Endothelial cell of umbilical vein (primary cell): ENCODE measurements around the gene SP6. TPM values are rescaled to one million over a fixed set of nuclear protein-coding genes. Genes with fewer than 3 reads are reported as not detected.

Experiments
- BruUV-seq: library from RNA; stranded (reverse); fragments of 400-500 nt; replicated peaks from 2 replicates; lab custom pipeline; 2021; lab: Mats Ljungman, UMichigan
- CTCF ChIA-PET: fragments of 300-600, 350-600 bp; sonication (Branson Sonifier 250); formaldehyde crosslinking; loops from one replicate; lab custom pipeline; 2021; ENCODE audit warnings: antibody characterized with exemption, inconsistent platforms; lab: Charles Lee
- POLR2A ChIA-PET: fragments of 300-600, 350-600 bp; sonication (Branson Sonifier 250); formaldehyde crosslinking; loops from one replicate; lab custom pipeline; 2021; ENCODE audit warnings: antibody characterized with exemption, inconsistent platforms; lab: Charles Lee
- DNase-seq: peaks from one replicate; pipeline ENCODE4 v3.0.0-alpha.2; 2011; ENCODE audit warnings: low read depth, low spot score
- FAIRE-seq: peaks from 2 replicates; lab custom pipeline; 2011; peaks lifted over from hg19 to GRCh38; lab: Jason Lieb, UNC
- H2AFZ ChIP-seq: 2 replicates; pipeline ENCODE4 v1.6.0; 2012; ENCODE audit warnings: low read depth, low read length, control low read depth, inconsistent platforms
- H3K27ac ChIP-seq: 2 replicates; pipeline ENCODE4 v1.5.1; 2011; ENCODE audit warnings: low read depth, mild to moderate bottlenecking, control low read depth, low read length, moderate library complexity; ENCODE audit not compliant: insufficient read depth
- H3K27me3 ChIP-seq, 2 experiments: 2 replicates each; pipeline versions ENCODE4 v1.6.0 to v1.6.1; 2011; ENCODE audit warnings: low read length in 2 of 2, mixed read lengths in 1 of 2; ENCODE audit not compliant: control insufficient read depth in 2 of 2, insufficient read depth in 2 of 2
- H3K36me3 ChIP-seq, 2 experiments: 2 replicates in 1 of 2; 3 replicates in 1 of 2; pipeline ENCODE4 v1.5.1; 2011; ENCODE audit warnings: low read length in 2 of 2, mild to moderate bottlenecking in 1 of 2, moderate library complexity in 1 of 2; ENCODE audit not compliant: control insufficient read depth in 2 of 2, insufficient read depth in 2 of 2; ENCODE audit errors: extremely low read depth in 1 of 2
- H3K4me1 ChIP-seq: 3 replicates; pipeline ENCODE4 v1.5.1; 2011; ENCODE audit warnings: mild to moderate bottlenecking, low read length; ENCODE audit not compliant: control insufficient read depth, insufficient read depth; ENCODE audit errors: extremely low read depth
- H3K4me2 ChIP-seq: 2 replicates; pipeline ENCODE4 v1.6.1; 2011; ENCODE audit warnings: low read length, control low read depth, mixed read lengths; ENCODE audit not compliant: insufficient read depth
- H3K4me3 ChIP-seq, 3 experiments: fragments of 200-600 bp in 1 of 3; sonication (generic), shearing (Covaris generic) in 1 of 3; replicated peaks in 1 of 3; 2 replicates each; pipeline ENCODE4 v1.5.1; 2011 to 2016; ENCODE audit warnings: control low read depth in 3 of 3, low read length in 3 of 3, mild to moderate bottlenecking in 2 of 3, inconsistent platforms in 1 of 3, low read depth in 1 of 3, moderate library complexity in 1 of 3; ENCODE audit not compliant: insufficient read depth in 1 of 3
- H3K79me2 ChIP-seq: 2 replicates; pipeline ENCODE4 v1.6.0; 2012; ENCODE audit warnings: low read length, inconsistent platforms; ENCODE audit not compliant: control insufficient read depth, insufficient read depth
- H3K9ac ChIP-seq: replicated peaks from 2 replicates; pipeline ENCODE3; 2011; ENCODE audit warnings: low read length, control low read depth; ENCODE audit not compliant: insufficient read depth; ENCODE audit errors: extremely low read depth
- H3K9me1 ChIP-seq: replicated peaks from 3 replicates; pipeline ENCODE4 v1.6.0; 2011; ENCODE audit warnings: mild to moderate bottlenecking, low read length; ENCODE audit not compliant: control insufficient read depth, insufficient read depth; ENCODE audit errors: extremely low read depth
- H3K9me3 ChIP-seq: replicated peaks from 2 replicates; pipeline ENCODE4 v1.5.1; 2012; ENCODE audit warnings: low read length, inconsistent platforms; ENCODE audit not compliant: control insufficient read depth, insufficient read depth
- H4K20me1 ChIP-seq: replicated peaks from 2 replicates; pipeline ENCODE3; 2011; ENCODE audit warnings: mild to moderate bottlenecking, low read length; ENCODE audit not compliant: control insufficient read depth, insufficient read depth; ENCODE audit errors: extremely low read depth
- EZH2 ChIP-seq: IDR thresholded peaks from 2 replicates; pipeline ENCODE4 v1.6.1; 2012; ENCODE audit warnings: borderline replicate concordance, low read depth, mild to moderate bottlenecking, moderate library complexity, low read length, inconsistent platforms; ENCODE audit not compliant: severe bottlenecking
- FOS ChIP-seq: IDR thresholded peaks from 2 replicates; pipeline ENCODE4 v1.6.1; 2011; ENCODE audit warnings: mild to moderate bottlenecking, low read length, moderate library complexity, borderline replicate concordance; ENCODE audit not compliant: insufficient read depth
- GATA2 ChIP-seq: IDR thresholded peaks from 2 replicates; pipeline ENCODE4 v1.7.0; 2011; ENCODE audit warnings: low read depth, mild to moderate bottlenecking, moderate library complexity, mixed read lengths, low read length; ENCODE audit not compliant: insufficient read length, insufficient read depth
- JUN ChIP-seq: IDR thresholded peaks from 2 replicates; pipeline ENCODE4 v1.6.1; 2011; ENCODE audit warnings: borderline replicate concordance, low read depth; ENCODE audit not compliant: insufficient read length, insufficient read depth
- MYC ChIP-seq: IDR thresholded peaks from one replicate; pipeline ENCODE4 v1.6.1; 2011; ENCODE audit warnings: mild to moderate bottlenecking, low read depth, low read length
- POLR2A ChIP-seq: IDR thresholded peaks from 2 replicates; pipeline ENCODE4 v1.6.1; 2012; ENCODE audit warnings: low read depth, mild to moderate bottlenecking, control low read depth, low read length
- POLR2AphosphoS5 ChIP-seq: IDR thresholded peaks from 2 replicates; pipeline ENCODE4 v1.6.1; 2012; ENCODE audit warnings: low read depth, mild to moderate bottlenecking, control low read depth, low read length, moderate library complexity; ENCODE audit not compliant: insufficient read depth
- dilution Hi-C: fragments of 300-500 bp; cut with MboI; formaldehyde crosslinking; loops from one replicate; pipeline ENCODE4 v1.15.0; 2019; ENCODE audit warnings: low sequenced_read_pairs; ENCODE audit not compliant: extremely low pct_ligation_motif_present
- intact Hi-C: fragments of 100-400 bp; cut with micrococcal nuclease; formaldehyde crosslinking; loops from one replicate; pipeline ENCODE4 v1.10.0; 2022
- polyA plus RNA-seq, 4 experiments: library from polyadenylated mRNA; depleted of rRNA in 3 of 4; stranded (reverse) in 3 of 4; unstranded in 1 of 4; fragments of >200 nt; gene quantifications; 2 replicates each; pipeline versions ENCODE4 v1.2.1 to v1.2.3, GENCODE V29; 2011 to 2012; ENCODE audit warnings: missing spikeins in 1 of 4
- total RNA-seq: library from RNA; stranded (reverse); gene quantifications from 2 replicates; pipeline ENCODE4 v1.2.3, GENCODE V29; 2021
- TF ChIP-seq, protein P1 (sequence below): IDR thresholded peaks from 2 replicates; pipeline ENCODE4 v1.6.1; 2011; ENCODE audit not compliant: insufficient read depth, insufficient read length
- TF ChIP-seq, protein P2 (sequence below), 2 donors: IDR thresholded peaks; 1 replicate in 1 of 2; 2 replicates in 1 of 2; pipeline ENCODE4 v1.5.1; 2011; ENCODE audit warnings: low read length in 2 of 2, mild to moderate bottlenecking in 2 of 2, moderate library complexity in 2 of 2, control low read depth in 1 of 2, inconsistent platforms in 1 of 2, low read depth in 1 of 2; ENCODE audit not compliant: insufficient read depth in 1 of 2; ENCODE audit errors: extremely low read depth in 1 of 2

SP6 gene
- total and polyA plus RNA-seq, 2 donors (not counting 3 experiments of a cell fraction or from before 2014, with no cell fraction given) = 0.11 to 1.3 TPM

DNA sequence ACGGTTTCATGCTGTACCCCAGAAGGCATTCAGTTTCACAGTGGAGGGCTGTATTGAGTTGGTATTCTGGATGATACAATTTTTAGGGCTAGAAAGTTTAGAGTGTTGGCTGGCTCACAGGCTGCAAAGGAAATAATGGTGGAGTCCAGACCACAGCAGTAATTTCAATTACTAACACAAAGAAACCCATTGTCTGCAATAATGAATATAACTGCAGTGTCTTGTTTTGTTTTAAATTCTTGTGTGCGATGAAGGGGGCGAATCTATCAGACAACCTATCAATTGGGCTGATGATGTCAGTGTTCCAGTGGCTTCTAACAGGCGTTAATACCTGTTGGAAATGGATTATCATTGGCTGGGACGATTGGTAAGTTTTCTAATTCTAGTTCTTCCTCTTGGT is 46.6 kb upstream of the SP6 start:
- no peak for TF ChIP-seq FOS
- Histone ChIP-seq H3K27ac (no peak overlapping the region), H3K9ac (no peak overlapping the region), H3K79me2 (peaks cover 7% of the 10 kb centered on the region), H3K9me3 (no peaks in the 10 kb centered on the region), H4K20me1 (no peaks in the 10 kb centered on the region), H3K9me1 (no peaks in the 10 kb centered on the region), H3K4me1 (peaks cover 15% of the 10 kb centered on the region), H2AFZ (no peak overlapping the region), H3K27me3 (no peaks in the 10 kb centered on the region), H3K4me3 (peak overlapping the region in 1 of 3 experiments; percentile 74), H3K36me3 (no peaks in the 10 kb centered on the region), H3K4me2 (peak overlapping the region; percentile 81)
- dilution Hi-C loops = no loop called here
- DNase-seq = no peak
- no TSS peak for BruUV-seq
- ChIA-PET POLR2A (no interaction called here), CTCF (interaction anchor here (1.1 kb wide), 1 partner anchor 49 kb away, joined by 5 read pairs; no protein-coding TSS in a partner anchor)
- intact Hi-C loops = no loop called here
- peak; percentile 26 for FAIRE-seq

GRCh38 chr17:47896672-47897490 is 45.9 kb upstream of the SP6 start:
- Histone ChIP-seq H2AFZ (peak overlapping the region; percentile 42), H3K9ac (peak overlapping the region; percentile 78), H4K20me1 (no peaks in the 10 kb centered on the region), H3K27me3 (no peaks in the 10 kb centered on the region), H3K9me1 (no peaks in the 10 kb centered on the region), H3K79me2 (peaks cover 7% of the 10 kb centered on the region), H3K4me2 (peak overlapping the region; percentile 81), H3K4me3 (peak overlapping the region; percentile 15 to 74 (median 63)), H3K4me1 (peaks cover 15% of the 10 kb centered on the region), H3K36me3 (no peaks in the 10 kb centered on the region), H3K9me3 (no peaks in the 10 kb centered on the region), H3K27ac (peak overlapping the region; percentile 75)
- intact Hi-C loops (loop anchor here (1.0 kb wide), 2 partner anchors 73 to 210 kb away; partner anchors contain the start of gene SNX11), dilution Hi-C loops (no loop called here)
- peak; percentile 52 for FAIRE-seq
- ChIA-PET POLR2A (no interaction called here), CTCF (interaction anchor here (0.6 to 1.1 kb wide), 2 partner anchors 50 to 74 kb away, joined by 3 to 5 read pairs; partner anchors contain the start of gene CDK5RAP3)
- no peak for TF ChIP-seq POLR2A
- TF ChIP-seq GATA2 = no peak
- TF ChIP-seq EZH2 = no peak
- TF ChIP-seq MYC = no peak
- TF ChIP-seq, protein P1, sequence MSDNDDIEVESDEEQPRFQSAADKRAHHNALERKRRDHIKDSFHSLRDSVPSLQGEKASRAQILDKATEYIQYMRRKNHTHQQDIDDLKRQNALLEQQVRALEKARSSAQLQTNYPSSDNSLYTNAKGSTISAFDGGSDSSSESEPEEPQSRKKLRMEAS = no peak
- no peak for TF ChIP-seq FOS
- no peak for TF ChIP-seq JUN
- TF ChIP-seq POLR2AphosphoS5 = no peak
- TF ChIP-seq, protein P2, sequence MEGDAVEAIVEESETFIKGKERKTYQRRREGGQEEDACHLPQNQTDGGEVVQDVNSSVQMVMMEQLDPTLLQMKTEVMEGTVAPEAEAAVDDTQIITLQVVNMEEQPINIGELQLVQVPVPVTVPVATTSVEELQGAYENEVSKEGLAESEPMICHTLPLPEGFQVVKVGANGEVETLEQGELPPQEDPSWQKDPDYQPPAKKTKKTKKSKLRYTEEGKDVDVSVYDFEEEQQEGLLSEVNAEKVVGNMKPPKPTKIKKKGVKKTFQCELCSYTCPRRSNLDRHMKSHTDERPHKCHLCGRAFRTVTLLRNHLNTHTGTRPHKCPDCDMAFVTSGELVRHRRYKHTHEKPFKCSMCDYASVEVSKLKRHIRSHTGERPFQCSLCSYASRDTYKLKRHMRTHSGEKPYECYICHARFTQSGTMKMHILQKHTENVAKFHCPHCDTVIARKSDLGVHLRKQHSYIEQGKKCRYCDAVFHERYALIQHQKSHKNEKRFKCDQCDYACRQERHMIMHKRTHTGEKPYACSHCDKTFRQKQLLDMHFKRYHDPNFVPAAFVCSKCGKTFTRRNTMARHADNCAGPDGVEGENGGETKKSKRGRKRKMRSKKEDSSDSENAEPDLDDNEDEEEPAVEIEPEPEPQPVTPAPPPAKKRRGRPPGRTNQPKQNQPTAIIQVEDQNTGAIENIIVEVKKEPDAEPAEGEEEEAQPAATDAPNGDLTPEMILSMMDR (IDR thresholded peaks at IDR 0.05; ENCODE audit: extremely low read depth in 1 of 2, insufficient read depth in 1 of 2, low read depth in 1 of 2, low read length in 2 of 2) = no peak
- peak; percentile 63 for DNase-seq
- BruUV-seq = TSS peak; percentile 47
